ENCODE results near the gene CHCHD5. TPM values are rescaled to one million over a fixed set of nuclear protein-coding genes. Genes with fewer than 3 reads are reported as not detected.

Gene CHCHD5
- total RNA-seq, 1 donor from 2014 or later, result 33.5 TPM

GRCh38 chr2:112583497-112584133 lies 794 bp upstream of the CHCHD5 start:
- H3K27me3 Mint-ChIP-seq, result no peaks in the 10 kb centered on the region
- H3K27ac Mint-ChIP-seq, result peak overlapping the region; percentile 100
- no peak for DNase-seq (ENCODE audit: extremely low spot score, unreplicated experiment)
- H3K4me3 Mint-ChIP-seq, result peak overlapping the region; percentile 90
- TF ChIP-seq CTCF (conservative IDR thresholded peaks at IDR 0.05), result no peak
- H3K9me3 Mint-ChIP-seq, result no peaks in the 10 kb centered on the region
- peaks cover 8% of the 10 kb centered on the region for H3K36me3 Mint-ChIP-seq
- peaks cover 14% of the 10 kb centered on the region for H3K4me1 Mint-ChIP-seq (ENCODE audit: unreplicated experiment)

- H3K4me1 Mint-ChIP-seq (ENCODE audit: unreplicated experiment), result peaks cover 14% of the 10 kb centered on the region
- H3K27ac Mint-ChIP-seq, result peak overlapping the region; percentile 100
- H3K27me3 Mint-ChIP-seq, result no peaks in the 10 kb centered on the region
- no peaks in the 10 kb centered on the region for H3K9me3 Mint-ChIP-seq
- no peak for TF ChIP-seq CTCF (conservative IDR thresholded peaks at IDR 0.05)
- H3K4me3 Mint-ChIP-seq, result peak overlapping the region; percentile 90
- peaks cover 8% of the 10 kb centered on the region for H3K36me3 Mint-ChIP-seq
- no peak for DNase-seq (ENCODE audit: extremely low spot score, unreplicated experiment)
Observed at GRCh38 chr2:112584891-112585250, 462 bp downstream of the CHCHD5 start.

- Mint-ChIP-seq H3K4me3 (peak overlapping the region; percentile 90), H3K27ac (peak overlapping the region; percentile 100), H3K36me3 (peaks cover 8% of the 10 kb centered on the region), H3K9me3 (no peaks in the 10 kb centered on the region), H3K4me1 (ENCODE audit: unreplicated experiment) (peaks cover 14% of the 10 kb centered on the region), H3K27me3 (no peaks in the 10 kb centered on the region)
- DNase-seq (ENCODE audit: extremely low spot score, unreplicated experiment), result no peak
- no peak for TF ChIP-seq CTCF (conservative IDR thresholded peaks at IDR 0.05)
Observed at GRCh38 chr2:112585400-112585799, 991 bp downstream of the CHCHD5 start.

GRCh38 chr2:112585873-112586464 lies 1.6 kb downstream of the CHCHD5 start:
- Mint-ChIP-seq H3K27ac (peak overlapping the region; percentile 80), H3K27me3 (no peaks in the 10 kb centered on the region), H3K9me3 (no peaks in the 10 kb centered on the region), H3K36me3 (peaks cover 8% of the 10 kb centered on the region), H3K4me1 (ENCODE audit: unreplicated experiment) (peaks cover 14% of the 10 kb centered on the region), H3K4me3 (peak overlapping the region; percentile 53)
- DNase-seq (ENCODE audit: extremely low spot score, unreplicated experiment), result no peak
- TF ChIP-seq CTCF (conservative IDR thresholded peaks at IDR 0.05), result no peak

- Mint-ChIP-seq H3K9me3 (no peaks in the 10 kb centered on the region), H3K36me3 (peaks cover 15% of the 10 kb centered on the region), H3K27ac (peak overlapping the region; percentile 17), H3K4me1 (ENCODE audit: unreplicated experiment) (peaks cover 14% of the 10 kb centered on the region), H3K27me3 (no peaks in the 10 kb centered on the region), H3K4me3 (no peak overlapping the region)
- no peak for TF ChIP-seq CTCF (conservative IDR thresholded peaks at IDR 0.05)
- DNase-seq (ENCODE audit: extremely low spot score, unreplicated experiment), result no peak
Observed at GRCh38 chr2:112588611-112589045, 4.2 kb downstream of the CHCHD5 start.
